ENCODE results near the gene TAP1.
A peak's percentile ranks its signal among the peaks of the same experiment; 100 is the strongest.

Gene TAP1

GRCh38 chr6:32842690-32843089 is 10.8 kb downstream of the TAP1 start:
- Histone ChIP-seq H3K27ac (peak overlapping the region in 1 of 2 donors; percentile 92), H3K9me3 (no peaks in the 10 kb centered on the region), H3K27me3 (no peaks in the 10 kb centered on the region), H3K36me3 (peaks cover 20 to 33% (median 30%) of the 10 kb centered on the region in 3 donors), H3K4me1 (peaks cover 0 to 19% (median 14%) of the 10 kb centered on the region in 4 donors), H3K4me3 (no peak overlapping the region)
- DNase-seq, result no peak
- intact Hi-C loops (cut with DNase I; ENCODE audit: low total_unique reads), result no loop called here
- no peak for TF ChIP-seq CTCF (IDR thresholded peaks at IDR 0.05)

- no peak for TF ChIP-seq CTCF (IDR thresholded peaks at IDR 0.05)
- Histone ChIP-seq H3K9me3 (no peaks in the 10 kb centered on the region), H3K27me3 (no peaks in the 10 kb centered on the region), H3K4me1 (peaks cover 0 to 24% (median 18%) of the 10 kb centered on the region in 4 donors), H3K36me3 (peaks cover 15 to 27% (median 24%) of the 10 kb centered on the region in 3 donors), H3K27ac (no peak overlapping the region), H3K4me3 (no peak overlapping the region)
- intact Hi-C loops (cut with DNase I; ENCODE audit: low total_unique reads), result no loop called here
- no peak for DNase-seq
Measured at GRCh38 chr6:32842021-32842650, 11.4 kb downstream of the TAP1 start.

- H3K4me1 ChIP-seq, result peaks cover 0 to 24% (median 18%) of the 10 kb centered on the region in 4 donors
- H3K36me3 ChIP-seq, result peaks cover under 1 to 13% (median 10%) of the 10 kb centered on the region in 3 donors
- no peak overlapping the region for H3K4me3 ChIP-seq
- H3K27me3 ChIP-seq, result no peaks in the 10 kb centered on the region
- no peak for TF ChIP-seq CTCF (IDR thresholded peaks at IDR 0.05)
- no peak for DNase-seq
- intact Hi-C loops (cut with DNase I; ENCODE audit: low total_unique reads), result no loop called here
- H3K27ac ChIP-seq, result no peak overlapping the region
- no peaks in the 10 kb centered on the region for H3K9me3 ChIP-seq
Measured at GRCh38 chr6:32840604-32841246, 12.8 kb downstream of the TAP1 start.

GRCh38 chr6:32839356-32839755 is 14.1 kb downstream of the TAP1 start:
- Histone ChIP-seq H3K27me3 (no peaks in the 10 kb centered on the region), H3K4me1 (peaks cover 0 to 21% (median 13%) of the 10 kb centered on the region in 4 donors), H3K36me3 (peaks cover 0 to 21% (median 13%) of the 10 kb centered on the region in 3 donors), H3K27ac (peak overlapping the region; percentile 88 to 89), H3K9me3 (no peaks in the 10 kb centered on the region), H3K4me3 (no peak overlapping the region)
- no peak for DNase-seq
- TF ChIP-seq CTCF (IDR thresholded peaks at IDR 0.05), result no peak
- intact Hi-C loops (cut with DNase I; ENCODE audit: low total_unique reads), result loop anchor here (2.0 to 5.0 kb wide), 3 partner anchors 13 to 128 kb away; partner anchors contain the start of genes BRD2 and TAP1

GRCh38 chr6:32838114-32838958 is 15.2 kb downstream of the TAP1 start, which contains the start of gene TAP2:
Gene TAP2 (minus strand): TSS chr6:32838739. CDS start chr6:32838233, 506 bp downstream.
- intact Hi-C loops (cut with DNase I; ENCODE audit: low total_unique reads), result loop anchor here (2.0 to 5.0 kb wide), 3 partner anchors 14 to 129 kb away; partner anchors contain the start of genes BRD2 and TAP1
- H3K27me3 ChIP-seq, result no peaks in the 10 kb centered on the region
- peak; percentile 95 to 97 for DNase-seq
- H3K27ac ChIP-seq, result peak within 1 kb of the TSS; percentile 88 to 89
- H3K9me3 ChIP-seq, result no peaks in the 10 kb centered on the region
- TF ChIP-seq CTCF (IDR thresholded peaks at IDR 0.05), result peak; percentile 93 to 97
- peaks cover 0 to 17% (median 11%) of the 10 kb centered on the region in 4 donors for H3K4me1 ChIP-seq
- peaks cover 0 to 27% (median 17%) of the 10 kb centered on the region in 3 donors for H3K36me3 ChIP-seq
- peak within 1 kb of the TSS; percentile 88 to 90 for H3K4me3 ChIP-seq

All from tibial artery (tissue), 4 donors.